H1 (cell line): ENCODE results near the gene SPAG16. TPM values are rescaled to one million over a fixed set of nuclear protein-coding genes. Genes with fewer than 3 reads are reported as not detected.

Experiments used
- CTCF ChIA-PET: fragments of 300-600 bp; sonication (Branson Sonifier 250); formaldehyde crosslinking; loops from one replicate; lab custom pipeline; 2021; ENCODE audit not compliant: partially characterized antibody; lab: Charles Lee
- POLR2A ChIA-PET: fragments of 300-600 bp; sonication (Branson Sonifier 250); formaldehyde crosslinking; loops from one replicate; lab custom pipeline; 2021; ENCODE audit warnings: inconsistent platforms; ENCODE audit not compliant: partially characterized antibody; lab: Charles Lee
- DNase-seq, 2 experiments: peaks; one replicate each; pipeline versions ENCODE4 v3.0.0 to v3.0.0-alpha.2; 2010 to 2022; ENCODE audit warnings: low spot score in 2 of 2, low read depth in 1 of 2, mixed read lengths in 1 of 2
- FAIRE-seq: peaks from 2 replicates; lab custom pipeline; 2011; peaks lifted over from hg19 to GRCh38; lab: Jason Lieb, UNC
- H2AFZ ChIP-seq: 2 replicates; pipeline ENCODE4 v1.8.1; 2012; ENCODE audit warnings: low read length, inconsistent platforms
- H2AK5ac ChIP-seq: 2 replicates; pipeline ENCODE4 v1.6.1; 2013; ENCODE audit warnings: low read depth, low read length
- H2BK120ac ChIP-seq: replicated peaks from 2 replicates; pipeline ENCODE3; 2013; ENCODE audit warnings: low read depth, low read length, inconsistent platforms
- H2BK12ac ChIP-seq: 2 replicates; pipeline ENCODE4 v1.6.1; 2013; ENCODE audit warnings: low read depth, low read length
- H2BK15ac ChIP-seq: 2 replicates; pipeline ENCODE4 v1.6.1; 2013; ENCODE audit warnings: low read length
- H2BK20ac ChIP-seq: 2 replicates; pipeline ENCODE4 v1.6.1; 2013; ENCODE audit warnings: low read length
- H2BK5ac ChIP-seq: 2 replicates; pipeline ENCODE4 v1.6.1; 2013; ENCODE audit warnings: low read depth, low read length
- H3K14ac ChIP-seq: 2 replicates; pipeline ENCODE4 v1.6.1; 2013; ENCODE audit warnings: inconsistent platforms; ENCODE audit not compliant: insufficient read length
- H3K18ac ChIP-seq: 2 replicates; pipeline ENCODE4 v1.6.1; 2013; ENCODE audit warnings: low read length; ENCODE audit errors: extremely low read depth
- H3K23ac ChIP-seq: 2 replicates; pipeline ENCODE4 v1.6.1; 2013; ENCODE audit warnings: inconsistent platforms; ENCODE audit not compliant: insufficient read length
- H3K23me2 ChIP-seq: 2 replicates; pipeline ENCODE4 v1.6.1; 2013; ENCODE audit warnings: low read depth, low read length
- H3K27ac ChIP-seq: 2 replicates; pipeline ENCODE4 v1.6.1; 2011; ENCODE audit warnings: low read depth, low read length, inconsistent platforms
- H3K27me3 ChIP-seq, 4 experiments: replicated peaks in 1 of 4; 1 replicate in 1 of 4; 2 replicates in 3 of 4; pipeline versions ENCODE4 v1.6.1 to v1.8.1; 2011 to 2013; ENCODE audit warnings: low read length in 3 of 4, mild to moderate bottlenecking in 3 of 4, inconsistent platforms in 2 of 4, mixed read lengths in 2 of 4, moderate library complexity in 1 of 4; ENCODE audit not compliant: control insufficient read depth in 3 of 4, insufficient read depth in 3 of 4; ENCODE audit errors: extremely low read depth in 1 of 4
- H3K36me3 ChIP-seq, 4 experiments: 2 replicates each; pipeline versions ENCODE4 v1.6.1 to v1.8.1; 2011 to 2013; ENCODE audit warnings: mild to moderate bottlenecking in 4 of 4, low read length in 3 of 4, moderate library complexity in 2 of 4, control low read depth in 1 of 4, inconsistent platforms in 1 of 4; ENCODE audit not compliant: insufficient read depth in 4 of 4, control insufficient read depth in 2 of 4
- H3K4ac ChIP-seq: replicated peaks from 2 replicates; pipeline ENCODE3; 2013; ENCODE audit warnings: low read length, low read depth, mixed read lengths, inconsistent platforms; ENCODE audit not compliant: insufficient read length
- H3K4me1 ChIP-seq, 4 experiments: replicated peaks in 1 of 4; 1 replicate in 1 of 4; 2 replicates in 3 of 4; pipeline versions ENCODE4 v1.6.1 to v1.8.1; 2011 to 2013; ENCODE audit warnings: low read length in 3 of 4, inconsistent platforms in 2 of 4, mixed read lengths in 1 of 4; ENCODE audit not compliant: insufficient read depth in 4 of 4, control insufficient read depth in 3 of 4
- H3K4me2 ChIP-seq, 2 experiments: 2 replicates each; pipeline versions ENCODE4 v1.6.1 to v1.8.1; 2011 to 2013; ENCODE audit warnings: low read depth in 2 of 2, low read length in 2 of 2, control low read depth in 1 of 2, inconsistent platforms in 1 of 2, mild to moderate bottlenecking in 1 of 2; ENCODE audit not compliant: insufficient read depth in 1 of 2
- H3K4me3 ChIP-seq, 4 experiments: fragments of 200-600, 300-600 bp in 1 of 4; sonication (generic), shearing (Covaris generic), sonication (Bioruptor Twin) in 1 of 4; 2 replicates each; pipeline versions ENCODE4 v1.5.1 to v1.8.1; 2011 to 2016; ENCODE audit warnings: low read length in 4 of 4, low read depth in 3 of 4, control low read depth in 2 of 4, inconsistent platforms in 2 of 4, mild to moderate bottlenecking in 2 of 4, mixed read lengths in 1 of 4, moderate library complexity in 1 of 4; ENCODE audit not compliant: insufficient read depth in 2 of 4; ENCODE audit errors: extremely low read depth in 1 of 4
- H3K56ac ChIP-seq: replicated peaks from 2 replicates; pipeline ENCODE3; 2013; ENCODE audit warnings: low read depth, mild to moderate bottlenecking, mixed read lengths, low read length, inconsistent platforms; ENCODE audit not compliant: insufficient read length
- H3K79me1 ChIP-seq: 2 replicates; pipeline ENCODE4 v1.6.1; 2013; ENCODE audit warnings: low read depth, low read length, control low read depth
- H3K79me2 ChIP-seq, 2 experiments: 2 replicates each; pipeline versions ENCODE4 v1.6.1 to v1.8.1; 2012 to 2013; ENCODE audit warnings: low read length in 2 of 2, mild to moderate bottlenecking in 2 of 2, inconsistent platforms in 1 of 2; ENCODE audit not compliant: insufficient read depth in 2 of 2, control insufficient read depth in 1 of 2
- H3K9ac ChIP-seq, 4 experiments: replicated peaks in 1 of 4; 1 replicate in 1 of 4; 2 replicates in 3 of 4; pipeline versions ENCODE4 v1.6.1 to v1.8.1; 2011 to 2013; ENCODE audit warnings: low read depth in 3 of 4, low read length in 3 of 4, control low read depth in 2 of 4, mild to moderate bottlenecking in 2 of 4, moderate library complexity in 2 of 4, inconsistent platforms in 1 of 4; ENCODE audit errors: extremely low read depth in 1 of 4
- H3K9me3 ChIP-seq, 2 experiments: 2 replicates each; pipeline versions ENCODE4 v1.6.1 to v1.8.1; 2012 to 2013; ENCODE audit warnings: mild to moderate bottlenecking in 2 of 2, moderate library complexity in 2 of 2, control low read depth in 1 of 2, inconsistent platforms in 1 of 2, low read depth in 1 of 2, low read length in 1 of 2, mixed read lengths in 1 of 2; ENCODE audit not compliant: insufficient read depth in 2 of 2
- H4K20me1 ChIP-seq, 2 experiments: replicated peaks in 1 of 2; 2 replicates each; pipeline versions ENCODE3 to v1.8.1; 2011 to 2013; ENCODE audit warnings: inconsistent platforms in 2 of 2, low read length in 2 of 2, mild to moderate bottlenecking in 1 of 2; ENCODE audit not compliant: insufficient read depth in 2 of 2, control insufficient read depth in 1 of 2
- H4K5ac ChIP-seq: 2 replicates; pipeline ENCODE4 v1.6.1; 2013; ENCODE audit warnings: low read length, low read depth, mixed read lengths, inconsistent platforms; ENCODE audit not compliant: insufficient read length
- H4K8ac ChIP-seq: 2 replicates; pipeline ENCODE4 v1.8.0; 2013; ENCODE audit warnings: mild to moderate bottlenecking, moderate library complexity, low read length, inconsistent platforms; ENCODE audit not compliant: insufficient read depth; ENCODE audit errors: extremely low read depth
- H4K91ac ChIP-seq: replicated peaks from 2 replicates; pipeline ENCODE3; 2013; ENCODE audit warnings: low read length, mixed read lengths, inconsistent platforms; ENCODE audit not compliant: insufficient read length
- EGR1 ChIP-seq: IDR thresholded peaks from 2 replicates; pipeline ENCODE4 v1.6.1; 2011; ENCODE audit warnings: low read depth, low read length, borderline replicate concordance
- EP300 ChIP-seq, 2 experiments: IDR thresholded peaks; 1 replicate in 1 of 2; 2 replicates in 1 of 2; pipeline ENCODE4 v1.6.1; 2011 to 2012; ENCODE audit warnings: low read depth in 2 of 2, low read length in 2 of 2, mild to moderate bottlenecking in 2 of 2, borderline replicate concordance in 1 of 2, inconsistent platforms in 1 of 2, moderate library complexity in 1 of 2
- JUND ChIP-seq: IDR thresholded peaks from 2 replicates; pipeline ENCODE4 v1.6.1; 2011; ENCODE audit warnings: mild to moderate bottlenecking, improper control_type of control experiment, low read length
- KDM4A ChIP-seq: IDR thresholded peaks from one replicate; pipeline ENCODE4 v1.7.1; 2012; ENCODE audit warnings: low read depth, mild to moderate bottlenecking, moderate library complexity, low read length, inconsistent platforms; ENCODE audit not compliant: severe bottlenecking
- PHF8 ChIP-seq: fragments of 200-600 bp; sonication (generic); conservative IDR thresholded peaks from 2 replicates; pipeline ENCODE4 v1.7.1; 2012; ENCODE audit warnings: low read depth, mild to moderate bottlenecking, inconsistent platforms, low read length, moderate library complexity
- POLR2A ChIP-seq, 2 experiments: IDR thresholded peaks; 1 replicate in 1 of 2; 2 replicates in 1 of 2; pipeline ENCODE4 v1.6.1; 2011; ENCODE audit warnings: low read depth in 2 of 2, low read length in 2 of 2, mild to moderate bottlenecking in 2 of 2; ENCODE audit errors: control extremely low read depth in 1 of 2
- RFX5 ChIP-seq: IDR thresholded peaks from 2 replicates; pipeline ENCODE4 v1.6.1; 2011; ENCODE audit warnings: low read depth, low read length, improper control_type of control experiment, borderline replicate concordance
- SAP30 ChIP-seq: fragments of 300-600 bp; sonication (generic); IDR thresholded peaks from 2 replicates; pipeline ENCODE4 v1.7.1; 2012; ENCODE audit warnings: low read length, moderate library complexity, mild to moderate bottlenecking, inconsistent platforms; ENCODE audit not compliant: insufficient read depth, insufficient replicate concordance
- WGBS, 2 experiments: shearing (Covaris generic) in 1 of 2; methylation state at CpG; one replicate each; pipeline versions ENCODE4 v1.1.6 to v1.1.7; 2013 to 2015; ENCODE audit warnings: low lambda C conversion rate in 2 of 2, mixed read lengths in 2 of 2, inconsistent platforms in 1 of 2, low coverage in 1 of 2, missing lambda C conversion rate in 1 of 2; ENCODE audit not compliant: insufficient replicate concordance in 2 of 2, insufficient coverage in 1 of 2, insufficient read length in 1 of 2; ENCODE audit errors: extremely low coverage in 1 of 2, missing lambda C conversion rate in 1 of 2; 5-methylcytosine and 5-hydroxymethylcytosine counted together
- polyA plus RNA-seq, 7 experiments: library from polyadenylated mRNA; depleted of rRNA in 3 of 7; stranded (reverse) in 5 of 7; unstranded in 2 of 7; fragments of >200 nt in 5 of 7; fragments of 200-250 nt in 2 of 7; gene quantifications; 1 replicate in 5 of 7; 2 replicates in 1 of 7; 4 replicates in 1 of 7; pipeline versions ENCODE4 v1.2.1 to v1.2.3, GENCODE V29; 2011 to 2013; ENCODE audit warnings: missing spikeins in 2 of 7, mixed read lengths in 2 of 7
- total RNA-seq: library from RNA; stranded (reverse); fragmentation: NEBNext Ultra II Directional; extraction: Animal tissue kit (Norgen Biotek cat#: 25700); gene quantifications from 2 replicates; pipeline ENCODE4 v1.2.1, GENCODE V29; 2021
- TF ChIP-seq, protein P1 (sequence below): IDR thresholded peaks from 2 replicates; pipeline ENCODE4 v1.6.1; 2012; ENCODE audit warnings: inconsistent platforms

SPAG16 gene
- total and polyA plus RNA-seq, 2 of the 8 experiments (the other 6 are each of a cell fraction or from before 2014, with no cell fraction given): 6.0 to 14.9 TPM

DNA sequence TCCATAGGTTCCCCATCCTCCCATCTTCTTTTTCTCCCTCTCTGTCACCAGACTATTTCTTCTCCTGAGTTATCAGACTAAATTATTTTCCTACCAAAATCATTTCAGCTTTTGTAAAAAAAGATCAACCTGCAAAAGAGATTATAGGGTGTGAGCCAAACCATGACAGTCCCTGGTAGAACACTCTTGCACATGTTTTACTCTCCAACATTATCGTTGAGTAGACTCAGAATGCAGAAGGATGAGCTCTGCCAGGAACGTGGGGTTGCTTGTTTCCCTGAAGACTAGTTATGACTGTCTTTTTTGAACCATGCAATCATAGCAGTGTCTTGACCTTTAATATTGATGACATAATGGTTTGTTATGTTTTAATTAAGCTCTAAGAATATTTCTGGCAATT lies 766.5 kb downstream of the SPAG16 start:
- DNase-seq (no peak), FAIRE-seq (no peak)
- H2BK12ac ChIP-seq: no peak overlapping the region
- no peak overlapping the region for H3K4ac ChIP-seq
- no peak for TF ChIP-seq POLR2A (IDR thresholded peaks at IDR 0.05; ENCODE audit: control extremely low read depth in 1 of 2, low read depth in 2 of 2, low read length in 2 of 2)
- TF ChIP-seq, protein P1, sequence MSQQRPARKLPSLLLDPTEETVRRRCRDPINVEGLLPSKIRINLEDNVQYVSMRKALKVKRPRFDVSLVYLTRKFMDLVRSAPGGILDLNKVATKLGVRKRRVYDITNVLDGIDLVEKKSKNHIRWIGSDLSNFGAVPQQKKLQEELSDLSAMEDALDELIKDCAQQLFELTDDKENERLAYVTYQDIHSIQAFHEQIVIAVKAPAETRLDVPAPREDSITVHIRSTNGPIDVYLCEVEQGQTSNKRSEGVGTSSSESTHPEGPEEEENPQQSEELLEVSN: no peak
- TF ChIP-seq SAP30: no peak
- no peak for TF ChIP-seq EGR1
- no peak for TF ChIP-seq JUND
- TF ChIP-seq EP300 (IDR thresholded peaks at IDR 0.05; ENCODE audit: borderline replicate concordance in 1 of 2, low read depth in 2 of 2, low read length in 2 of 2): no peak
- no peak for TF ChIP-seq RFX5
- no peak for TF ChIP-seq PHF8
- no peak for TF ChIP-seq KDM4A
- H2AK5ac ChIP-seq: no peak overlapping the region
- no peak overlapping the region for H2BK5ac ChIP-seq
- no peaks in the 10 kb centered on the region for H3K36me3 ChIP-seq
- no peak overlapping the region for H3K56ac ChIP-seq
- no peak overlapping the region for H2BK120ac ChIP-seq
- H3K9ac ChIP-seq: no peak overlapping the region
- no peak overlapping the region for H4K91ac ChIP-seq
- no peaks in the 10 kb centered on the region for H3K27me3 ChIP-seq
- H3K23me2 ChIP-seq: no peaks in the 10 kb centered on the region
- no peak overlapping the region for H2BK15ac ChIP-seq
- H3K4me1 ChIP-seq: no peaks in the 10 kb centered on the region
- H3K79me1 ChIP-seq: no peaks in the 10 kb centered on the region
- no peaks in the 10 kb centered on the region for H3K79me2 ChIP-seq
- WGBS, 2 experiments: 95% methylated on average over 2 of the region's 2 CpGs; no CpG with 5 or more reads in 1 of the 2 experiments
- no peak overlapping the region for H3K14ac ChIP-seq
- no peaks in the 10 kb centered on the region for H4K20me1 ChIP-seq
- no peak overlapping the region for H4K5ac ChIP-seq
- no peak overlapping the region for H2AFZ ChIP-seq
- no peak overlapping the region for H3K4me2 ChIP-seq
- POLR2A ChIA-PET: no interaction called here
- H3K27ac ChIP-seq: no peak overlapping the region
- no peak overlapping the region for H4K8ac ChIP-seq
- no peak overlapping the region for H3K4me3 ChIP-seq
- no peak overlapping the region for H3K23ac ChIP-seq
- CTCF ChIA-PET: interaction anchor here (0.8 kb wide), 1 partner anchor 11 kb away, joined by 3 read pairs; no protein-coding TSS in a partner anchor
- no peaks in the 10 kb centered on the region for H3K9me3 ChIP-seq
- no peak overlapping the region for H2BK20ac ChIP-seq
- H3K18ac ChIP-seq: no peak overlapping the region
